Duodenal mucosa (tissue), 2 donors: Measurements from ENCODE around the gene ALCAM.

ENCODE experiments used
- H3K27ac ChIP-seq: one replicate; pipeline ENCODE4 v1.7.0; 2013; ENCODE audit warnings: low read depth, low read length
- H3K27me3 ChIP-seq, 2 donors: one replicate each; pipeline ENCODE4 v1.7.0; 2013; ENCODE audit warnings: low read length in 2 of 2, control low read depth in 1 of 2; ENCODE audit not compliant: insufficient read depth in 2 of 2, control insufficient read depth in 1 of 2
- H3K36me3 ChIP-seq, 2 donors: one replicate each; pipeline ENCODE4 v1.7.0; 2013; ENCODE audit warnings: low read length in 2 of 2, control low read depth in 1 of 2; ENCODE audit not compliant: insufficient read depth in 2 of 2, control insufficient read depth in 1 of 2
- H3K4me1 ChIP-seq, 2 donors: one replicate each; pipeline ENCODE4 v1.7.0; 2013; ENCODE audit warnings: low read length in 2 of 2, control low read depth in 1 of 2; ENCODE audit not compliant: insufficient read depth in 2 of 2, control insufficient read depth in 1 of 2
- H3K4me3 ChIP-seq, 2 donors: one replicate each; pipeline ENCODE4 v1.7.0; 2013; ENCODE audit warnings: low read length in 2 of 2, low read depth in 1 of 2
- H3K9ac ChIP-seq, 2 donors: one replicate each; pipeline ENCODE4 v1.7.0; 2013; ENCODE audit warnings: low read length in 2 of 2, low read depth in 1 of 2
- H3K9me3 ChIP-seq, 2 donors: one replicate each; pipeline ENCODE4 v1.7.0; 2013; ENCODE audit warnings: low read length in 2 of 2, control low read depth in 1 of 2; ENCODE audit not compliant: control insufficient read depth in 1 of 2

The ALCAM gene

GRCh38 chr3:105561876-105562275, 195.2 kb downstream of the ALCAM start:
- no peaks in the 10 kb centered on the region for H3K27me3 ChIP-seq
- no peaks in the 10 kb centered on the region for H3K9me3 ChIP-seq
- H3K27ac ChIP-seq, result no peak overlapping the region
- no peak overlapping the region for H3K4me3 ChIP-seq
- no peaks in the 10 kb centered on the region for H3K36me3 ChIP-seq
- peaks cover 0 to 6% of the 10 kb centered on the region in 2 donors for H3K4me1 ChIP-seq
- H3K9ac ChIP-seq, result no peak overlapping the region

DNA sequence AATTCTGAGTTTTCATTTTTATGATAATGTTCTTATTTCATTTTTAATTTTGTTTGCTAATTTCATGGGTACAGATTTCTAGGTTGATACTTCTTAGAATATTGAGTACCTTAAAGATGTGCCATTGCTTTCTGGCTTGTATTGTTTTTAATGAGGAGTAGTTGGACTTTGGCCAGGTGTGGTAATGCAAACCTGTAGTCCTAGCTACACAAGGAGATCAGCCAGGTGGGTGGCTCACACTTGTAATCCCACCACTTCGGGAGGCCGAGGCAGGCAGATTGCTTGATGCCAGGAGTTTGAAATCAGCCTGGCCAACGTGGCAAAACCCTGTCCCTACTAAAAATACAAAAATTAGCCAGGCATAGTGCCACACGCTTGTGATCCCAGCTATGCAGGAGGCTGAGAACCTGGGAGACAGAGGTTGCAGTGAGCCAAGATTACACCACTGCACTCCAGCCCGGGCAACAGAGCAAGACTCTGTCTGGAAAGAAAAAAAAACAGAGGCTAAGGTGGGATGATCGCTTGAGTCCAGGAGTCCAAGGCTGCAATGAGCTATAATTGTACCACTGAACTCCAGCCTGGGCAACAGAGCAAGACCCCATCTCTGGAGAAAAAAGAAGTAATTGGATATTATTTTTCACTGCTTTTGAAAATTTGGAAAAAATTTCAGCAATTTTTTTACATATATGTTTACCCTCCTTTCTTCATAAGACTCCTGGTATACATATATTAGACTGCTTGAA, 198.0 kb downstream of the ALCAM start:
- H3K36me3 ChIP-seq, result no peaks in the 10 kb centered on the region
- H3K27me3 ChIP-seq, result no peaks in the 10 kb centered on the region
- H3K27ac ChIP-seq, result no peak overlapping the region
- H3K4me1 ChIP-seq, result peaks cover 0 to 6% of the 10 kb centered on the region in 2 donors
- no peak overlapping the region for H3K9ac ChIP-seq
- H3K9me3 ChIP-seq, result no peaks in the 10 kb centered on the region
- no peak overlapping the region for H3K4me3 ChIP-seq

GRCh38 chr3:105571005-105571404, 204.3 kb downstream of the ALCAM start:
- Histone ChIP-seq H3K27ac (no peak overlapping the region), H3K4me1 (no peaks in the 10 kb centered on the region), H3K4me3 (no peak overlapping the region), H3K27me3 (no peaks in the 10 kb centered on the region), H3K9ac (no peak overlapping the region), H3K36me3 (peaks cover 0 to 6% of the 10 kb centered on the region in 2 donors), H3K9me3 (no peaks in the 10 kb centered on the region)

DNA sequence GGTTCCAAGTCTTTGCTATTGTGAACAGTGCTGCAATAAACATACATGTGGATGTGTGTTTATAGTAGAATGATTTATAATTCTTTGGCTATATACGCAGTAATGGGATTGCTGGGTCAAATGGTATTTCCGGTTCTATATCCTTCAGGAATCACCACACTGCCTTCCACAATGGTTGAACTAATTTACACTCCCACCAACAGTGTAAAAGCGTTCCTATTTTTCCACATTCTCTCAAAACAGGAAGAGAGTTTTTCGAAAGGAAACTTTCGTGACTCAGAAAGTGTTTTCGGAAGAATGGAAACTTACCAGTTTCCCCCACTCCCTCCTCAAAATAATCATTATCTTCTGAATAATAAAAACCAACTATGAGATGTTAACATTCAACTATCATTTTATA, 205.8 kb downstream of the ALCAM start:
- H3K36me3 ChIP-seq, result peaks cover 0 to 10% of the 10 kb centered on the region in 2 donors
- H3K9me3 ChIP-seq, result no peaks in the 10 kb centered on the region
- no peak overlapping the region for H3K27ac ChIP-seq
- H3K27me3 ChIP-seq, result no peaks in the 10 kb centered on the region
- no peak overlapping the region for H3K9ac ChIP-seq
- no peaks in the 10 kb centered on the region for H3K4me1 ChIP-seq
- H3K4me3 ChIP-seq, result no peak overlapping the region

- no peaks in the 10 kb centered on the region for H3K27me3 ChIP-seq
- no peaks in the 10 kb centered on the region for H3K9me3 ChIP-seq
- H3K4me1 ChIP-seq, result no peaks in the 10 kb centered on the region
- no peak overlapping the region for H3K27ac ChIP-seq
- H3K4me3 ChIP-seq, result no peak overlapping the region
- no peak overlapping the region for H3K9ac ChIP-seq
- peaks cover 0 to 7% of the 10 kb centered on the region in 2 donors for H3K36me3 ChIP-seq
These were observed 212.7 kb downstream of the ALCAM start for GRCh38 chr3:105579439-105579838.

GRCh38 chr3:105580296-105580965, 213.7 kb downstream of the ALCAM start:
- H3K4me3 ChIP-seq, result no peak overlapping the region
- peaks cover 0 to 4% of the 10 kb centered on the region in 2 donors for H3K36me3 ChIP-seq
- H3K27me3 ChIP-seq, result no peaks in the 10 kb centered on the region
- H3K4me1 ChIP-seq, result no peaks in the 10 kb centered on the region
- no peak overlapping the region for H3K9ac ChIP-seq
- no peak overlapping the region for H3K27ac ChIP-seq
- H3K9me3 ChIP-seq, result no peaks in the 10 kb centered on the region

GRCh38 chr3:105582015-105582414, 215.3 kb downstream of the ALCAM start:
- Histone ChIP-seq H3K27ac (no peak overlapping the region), H3K27me3 (no peaks in the 10 kb centered on the region), H3K4me3 (no peak overlapping the region), H3K4me1 (no peaks in the 10 kb centered on the region), H3K9me3 (no peaks in the 10 kb centered on the region), H3K9ac (no peak overlapping the region), H3K36me3 (peaks cover 0 to 2% of the 10 kb centered on the region in 2 donors)

GRCh38 chr3:105584003-105584790, 217.5 kb downstream of the ALCAM start:
- H3K27me3 ChIP-seq, result no peaks in the 10 kb centered on the region

DNA sequence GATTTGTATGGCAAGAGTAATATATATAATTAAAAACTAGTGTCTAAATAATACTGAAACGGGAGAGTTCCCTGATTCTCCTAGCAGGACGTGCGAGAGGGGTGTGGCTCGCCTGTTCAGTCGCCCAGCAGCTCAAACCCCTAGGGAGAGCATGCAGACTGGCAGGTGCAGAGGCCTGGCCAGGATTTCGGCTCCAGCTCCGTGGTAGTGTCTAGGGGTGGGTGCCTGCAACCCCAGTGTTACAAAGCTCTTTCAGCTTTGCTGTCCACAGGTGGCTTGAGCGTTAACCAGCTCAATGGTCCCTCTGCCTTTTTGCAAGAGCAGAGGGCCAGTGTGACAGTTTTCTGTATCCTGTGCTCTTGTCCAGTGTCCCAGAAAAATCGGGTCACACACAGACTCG, 226.6 kb downstream of the ALCAM start:
- Histone ChIP-seq H3K4me1 (no peaks in the 10 kb centered on the region), H3K4me3 (no peak overlapping the region), H3K9ac (no peak overlapping the region)

More at GRCh38 chr3:105584003-105584790, 217.5 kb downstream of the ALCAM start:
- Histone ChIP-seq H3K4me1 (no peaks in the 10 kb centered on the region), H3K9me3 (no peaks in the 10 kb centered on the region), H3K9ac (no peak overlapping the region), H3K27ac (no peak overlapping the region), H3K4me3 (no peak overlapping the region), H3K36me3 (no peaks in the 10 kb centered on the region)

GRCh38 chr3:105594219-105594618, 227.5 kb downstream of the ALCAM start:
- no peak overlapping the region for H3K4me3 ChIP-seq
- no peaks in the 10 kb centered on the region for H3K27me3 ChIP-seq
- H3K27ac ChIP-seq, result no peak overlapping the region
- H3K4me1 ChIP-seq, result no peaks in the 10 kb centered on the region
- H3K36me3 ChIP-seq, result no peaks in the 10 kb centered on the region
- H3K9ac ChIP-seq, result no peak overlapping the region
- H3K9me3 ChIP-seq, result no peaks in the 10 kb centered on the region

More for the DNA sequence above, 226.6 kb downstream of the ALCAM start:
- no peaks in the 10 kb centered on the region for H3K27me3 ChIP-seq
- H3K36me3 ChIP-seq, result no peaks in the 10 kb centered on the region
- no peaks in the 10 kb centered on the region for H3K9me3 ChIP-seq
- no peak overlapping the region for H3K27ac ChIP-seq
